ENCODE measurements around the gene TK1.

The TK1 gene

DNA sequence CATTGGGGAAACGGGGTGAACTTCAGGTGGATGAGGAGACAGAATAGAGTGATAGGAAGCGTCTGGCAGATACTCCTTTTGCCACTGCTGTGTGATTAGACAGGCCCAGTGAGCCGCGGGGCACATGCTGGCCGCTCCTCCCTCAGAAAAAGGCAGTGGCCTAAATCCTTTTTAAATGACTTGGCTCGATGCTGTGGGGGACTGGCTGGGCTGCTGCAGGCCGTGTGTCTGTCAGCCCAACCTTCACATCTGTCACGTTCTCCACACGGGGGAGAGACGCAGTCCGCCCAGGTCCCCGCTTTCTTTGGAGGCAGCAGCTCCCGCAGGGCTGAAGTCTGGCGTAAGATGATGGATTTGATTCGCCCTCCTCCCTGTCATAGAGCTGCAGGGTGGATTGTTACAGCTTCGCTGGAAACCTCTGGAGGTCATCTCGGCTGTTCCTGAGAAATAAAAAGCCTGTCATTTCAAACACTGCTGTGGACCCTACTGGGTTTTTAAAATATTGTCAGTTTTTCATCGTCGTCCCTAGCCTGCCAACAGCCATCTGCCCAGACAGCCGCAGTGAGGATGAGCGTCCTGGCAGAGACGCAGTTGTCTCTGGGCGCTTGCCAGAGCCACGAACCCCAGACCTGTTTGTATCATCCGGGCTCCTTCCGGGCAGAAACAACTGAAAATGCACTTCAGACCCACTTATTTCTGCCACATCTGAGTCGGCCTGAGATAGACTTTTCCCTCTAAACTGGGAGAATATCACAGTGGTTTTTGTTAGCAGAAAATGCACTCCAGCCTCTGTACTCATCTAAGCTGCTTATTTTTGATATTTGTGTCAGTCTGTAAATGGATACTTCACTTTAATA is 37.6 kb upstream of the TK1 start:
- ChIA-PET CTCF (interaction anchor here (2.3 kb wide), 1 partner anchor 27 kb away, joined by 5 read pairs; no protein-coding TSS in a partner anchor), POLR2A (interaction anchor here (1.1 to 3.0 kb wide), 2 partner anchors 11 to 55 kb away, joined by 5 to 14 read pairs; partner anchors contain the start of gene BIRC5)
- no peak for TF ChIP-seq LEF1 (IDR thresholded peaks at IDR 0.05; ENCODE audit: borderline replicate concordance)
- TF ChIP-seq BHLHE40 (IDR thresholded peaks at IDR 0.05; ENCODE audit: borderline replicate concordance), result no peak
- TF ChIP-seq FOXA1 (IDR thresholded peaks at IDR 0.05), result no peak
- no peak for TF ChIP-seq HDGF (IDR thresholded peaks at IDR 0.05; ENCODE audit: borderline replicate concordance)
- no peak for TF ChIP-seq SUZ12 (IDR thresholded peaks at IDR 0.05)
- TF ChIP-seq ZNF384 (IDR thresholded peaks at IDR 0.05), result no peak
- no peak for TF ChIP-seq NFRKB (IDR thresholded peaks at IDR 0.05)
- TF ChIP-seq SP1 (IDR thresholded peaks at IDR 0.05), result no peak
- no peak for TF ChIP-seq FOXK2 (IDR thresholded peaks at IDR 0.05)
- TF ChIP-seq FOXM1 (IDR thresholded peaks at IDR 0.05; ENCODE audit: borderline replicate concordance), result no peak
- no peak for TF ChIP-seq ARNT (IDR thresholded peaks at IDR 0.05)
- TF ChIP-seq CTBP1 (IDR thresholded peaks at IDR 0.05; ENCODE audit: borderline replicate concordance), result no peak
- TF ChIP-seq ELF4 (IDR thresholded peaks at IDR 0.05), result no peak
- no peak for TF ChIP-seq TARDBP (IDR thresholded peaks at IDR 0.05)
- TF ChIP-seq, protein P1, sequence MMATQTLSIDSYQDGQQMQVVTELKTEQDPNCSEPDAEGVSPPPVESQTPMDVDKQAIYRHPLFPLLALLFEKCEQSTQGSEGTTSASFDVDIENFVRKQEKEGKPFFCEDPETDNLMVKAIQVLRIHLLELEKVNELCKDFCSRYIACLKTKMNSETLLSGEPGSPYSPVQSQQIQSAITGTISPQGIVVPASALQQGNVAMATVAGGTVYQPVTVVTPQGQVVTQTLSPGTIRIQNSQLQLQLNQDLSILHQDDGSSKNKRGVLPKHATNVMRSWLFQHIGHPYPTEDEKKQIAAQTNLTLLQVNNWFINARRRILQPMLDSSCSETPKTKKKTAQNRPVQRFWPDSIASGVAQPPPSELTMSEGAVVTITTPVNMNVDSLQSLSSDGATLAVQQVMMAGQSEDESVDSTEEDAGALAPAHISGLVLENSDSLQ (IDR thresholded peaks at IDR 0.05), result no peak
- no peak for DNase-seq (ENCODE audit: extremely low spot score)

DNA sequence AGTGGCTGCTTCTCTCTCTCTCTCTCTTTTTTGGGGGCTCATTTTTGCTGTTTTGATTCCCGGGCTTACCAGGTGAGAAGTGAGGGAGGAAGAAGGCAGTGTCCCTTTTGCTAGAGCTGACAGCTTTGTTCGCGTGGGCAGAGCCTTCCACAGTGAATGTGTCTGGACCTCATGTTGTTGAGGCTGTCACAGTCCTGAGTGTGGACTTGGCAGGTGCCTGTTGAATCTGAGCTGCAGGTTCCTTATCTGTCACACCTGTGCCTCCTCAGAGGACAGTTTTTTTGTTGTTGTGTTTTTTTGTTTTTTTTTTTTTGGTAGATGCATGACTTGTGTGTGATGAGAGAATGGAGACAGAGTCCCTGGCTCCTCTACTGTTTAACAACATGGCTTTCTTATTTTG is 36.9 kb upstream of the TK1 start:
- no peak for DNase-seq (ENCODE audit: extremely low spot score)
- POLR2A ChIA-PET, result interaction anchor here (1.2 to 3.1 kb wide), 3 partner anchors 9 to 37 kb away, joined by 4 to 14 read pairs (median 11); partner anchors contain the start of genes AFMID, BIRC5 and TK1
- CTCF ChIA-PET, result no interaction called here
- TF ChIP-seq FOXA1 (IDR thresholded peaks at IDR 0.05), result no peak
- TF ChIP-seq FOXM1 (IDR thresholded peaks at IDR 0.05; ENCODE audit: borderline replicate concordance), result no peak
- TF ChIP-seq BHLHE40 (IDR thresholded peaks at IDR 0.05; ENCODE audit: borderline replicate concordance), result no peak
- no peak for TF ChIP-seq HDGF (IDR thresholded peaks at IDR 0.05; ENCODE audit: borderline replicate concordance)

DNA sequence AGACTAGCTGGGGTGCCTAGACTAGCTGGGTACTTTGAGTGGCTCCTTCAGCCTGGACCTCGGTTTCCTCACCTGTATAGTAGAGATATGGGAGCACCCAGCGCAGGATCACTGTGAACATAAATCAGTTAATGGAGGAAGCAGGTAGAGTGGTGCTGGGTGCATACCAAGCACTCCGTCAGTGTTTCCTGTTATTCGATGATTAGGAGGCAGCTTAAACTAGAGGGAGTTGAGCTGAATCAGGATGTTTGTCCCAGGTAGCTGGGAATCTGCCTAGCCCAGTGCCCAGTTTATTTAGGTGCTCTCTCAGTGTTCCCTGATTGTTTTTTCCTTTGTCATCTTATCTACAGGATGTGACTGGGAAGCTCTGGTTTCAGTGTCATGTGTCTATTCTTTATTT is 36.2 kb upstream of the TK1 start:
- TF ChIP-seq SP1 (IDR thresholded peaks at IDR 0.05) (no peak), ELF4 (IDR thresholded peaks at IDR 0.05) (no peak), L3MBTL2 (conservative IDR thresholded peaks at IDR 0.05) (no peak), HDGF (IDR thresholded peaks at IDR 0.05; ENCODE audit: borderline replicate concordance) (no peak), CTBP1 (IDR thresholded peaks at IDR 0.05; ENCODE audit: borderline replicate concordance) (no peak), SUZ12 (IDR thresholded peaks at IDR 0.05) (no peak), NFRKB (IDR thresholded peaks at IDR 0.05) (no peak), FOXA1 (IDR thresholded peaks at IDR 0.05) (no peak), LEF1 (IDR thresholded peaks at IDR 0.05; ENCODE audit: borderline replicate concordance) (no peak), FOXK2 (IDR thresholded peaks at IDR 0.05) (no peak), ZNF384 (IDR thresholded peaks at IDR 0.05) (no peak)
- TF ChIP-seq, protein P1 (IDR thresholded peaks at IDR 0.05), result no peak
- POLR2A ChIA-PET, result interaction anchor here (1.2 to 3.1 kb wide), 2 partner anchors 9 to 36 kb away, joined by 4 to 11 read pairs; partner anchors contain the start of genes AFMID, BIRC5 and TK1
- DNase-seq (ENCODE audit: extremely low spot score), result no peak
- CTCF ChIA-PET, result no interaction called here

DNA sequence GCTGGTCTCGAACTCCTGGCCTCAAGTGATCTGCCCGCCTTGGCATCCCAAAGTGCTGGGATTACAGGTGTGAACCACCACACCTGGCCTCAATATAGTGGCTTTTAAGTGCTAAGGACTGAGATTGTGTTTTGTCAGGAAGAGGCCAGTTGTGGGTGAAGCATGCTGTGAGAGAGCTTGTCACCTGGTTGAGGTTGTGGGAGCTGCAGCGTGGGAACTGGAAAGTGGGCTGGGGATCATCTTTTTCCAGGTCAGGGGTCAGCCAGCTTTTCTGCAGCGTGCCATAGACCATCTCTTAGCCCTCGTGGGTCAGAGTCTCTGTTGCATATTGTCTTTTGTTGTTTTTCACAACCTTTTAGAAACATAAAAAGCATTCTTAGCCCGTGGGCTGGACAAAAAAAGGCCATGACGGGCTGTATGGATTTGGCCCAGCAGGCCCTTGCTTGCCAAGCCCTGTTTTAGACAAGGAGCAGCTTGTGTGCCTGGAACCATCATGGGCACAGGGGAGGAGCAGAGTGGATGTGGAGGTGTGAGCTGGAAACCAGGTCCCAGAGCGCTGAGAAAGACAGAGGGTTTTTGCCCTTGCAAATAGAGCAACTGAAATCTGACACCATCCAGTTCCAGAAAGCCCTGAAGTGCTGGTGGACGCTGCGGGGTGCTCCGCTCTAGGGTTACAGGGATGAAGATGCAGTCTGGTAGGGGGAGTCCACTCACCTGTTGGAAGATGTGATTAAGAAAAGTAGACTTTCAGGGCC is 32.7 kb upstream of the TK1 start:
- DNase-seq (ENCODE audit: extremely low spot score), result no peak
- ChIA-PET POLR2A (interaction anchor here (1.0 kb wide), 1 partner anchor 33 kb away, joined by 5 read pairs; the partner anchor contains the start of genes AFMID and TK1), CTCF (interaction anchor here (1.1 kb wide), 1 partner anchor 32 kb away, joined by 3 read pairs; no protein-coding TSS in a partner anchor)
- TF ChIP-seq ELF4 (IDR thresholded peaks at IDR 0.05), result no peak
- TF ChIP-seq FOXA1 (IDR thresholded peaks at IDR 0.05), result no peak
- TF ChIP-seq TARDBP (IDR thresholded peaks at IDR 0.05), result no peak
- TF ChIP-seq FOXM1 (IDR thresholded peaks at IDR 0.05; ENCODE audit: borderline replicate concordance), result no peak
- no peak for TF ChIP-seq CTBP1 (IDR thresholded peaks at IDR 0.05; ENCODE audit: borderline replicate concordance)
- TF ChIP-seq L3MBTL2 (conservative IDR thresholded peaks at IDR 0.05), result no peak
- TF ChIP-seq SUZ12 (IDR thresholded peaks at IDR 0.05), result no peak
- TF ChIP-seq ARNT (IDR thresholded peaks at IDR 0.05), result no peak
- no peak for TF ChIP-seq BHLHE40 (IDR thresholded peaks at IDR 0.05; ENCODE audit: borderline replicate concordance)
- TF ChIP-seq ZNF384 (IDR thresholded peaks at IDR 0.05), result no peak
- TF ChIP-seq SP1 (IDR thresholded peaks at IDR 0.05), result no peak
- no peak for TF ChIP-seq LEF1 (IDR thresholded peaks at IDR 0.05; ENCODE audit: borderline replicate concordance)
- TF ChIP-seq NFRKB (IDR thresholded peaks at IDR 0.05), result no peak
- TF ChIP-seq FOXK2 (IDR thresholded peaks at IDR 0.05), result no peak
- TF ChIP-seq, protein P1 (IDR thresholded peaks at IDR 0.05), result no peak
- no peak for TF ChIP-seq HDGF (IDR thresholded peaks at IDR 0.05; ENCODE audit: borderline replicate concordance)

DNA sequence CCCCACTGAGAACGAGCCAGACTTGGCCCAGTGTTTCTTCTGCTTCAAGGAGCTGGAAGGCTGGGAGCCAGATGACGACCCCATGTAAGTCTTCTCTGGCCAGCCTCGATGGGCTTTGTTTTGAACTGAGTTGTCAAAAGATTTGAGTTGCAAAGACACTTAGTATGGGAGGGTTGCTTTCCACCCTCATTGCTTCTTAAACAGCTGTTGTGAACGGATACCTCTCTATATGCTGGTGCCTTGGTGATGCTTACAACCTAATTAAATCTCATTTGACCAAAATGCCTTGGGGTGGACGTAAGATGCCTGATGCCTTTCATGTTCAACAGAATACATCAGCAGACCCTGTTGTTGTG is 27.8 kb upstream of the TK1 start:
- no peak for DNase-seq (ENCODE audit: extremely low spot score)
- POLR2A ChIA-PET, result interaction anchor here (0.7 to 2.4 kb wide), 7 partner anchors 8 to 35 kb away, joined by 3 to 26 read pairs (median 4); partner anchors contain the start of genes AFMID and TK1
- TF ChIP-seq FOXA1 (IDR thresholded peaks at IDR 0.05), result no peak
- no peak for TF ChIP-seq ELF4 (IDR thresholded peaks at IDR 0.05)
- TF ChIP-seq NFRKB (IDR thresholded peaks at IDR 0.05), result no peak
- CTCF ChIA-PET, result no interaction called here
